ENCODE results near the gene RFC5.
"Not testable (repeated sequence)": the region's sequence is repeated elsewhere in the genome, so short reads cannot be mapped to it uniquely, and the experiment has no call there.

RFC5 gene

GRCh38 chr12:117985182-117985581 is 31.3 kb upstream of the RFC5 start:
- H3K36me3 ChIP-seq (ENCODE audit: insufficient read depth, low read depth, low read length), result no peaks in the 10 kb centered on the region
- no peaks in the 10 kb centered on the region for H3K9me3 ChIP-seq (ENCODE audit: insufficient read depth, low read depth, low read length)
- no peaks in the 10 kb centered on the region for H3K27me3 ChIP-seq (ENCODE audit: insufficient read depth, low read length)
- no peaks in the 10 kb centered on the region for H3K4me1 ChIP-seq (ENCODE audit: insufficient read depth, low read length)
- H3K9ac ChIP-seq (ENCODE audit: low read depth, low read length), result no peak overlapping the region
- no peak overlapping the region for H3K4me3 ChIP-seq (ENCODE audit: low read length)
- no peak overlapping the region for H3K27ac ChIP-seq (ENCODE audit: low read length)

- Histone ChIP-seq H3K4me1 (ENCODE audit: insufficient read depth, low read length) (no peaks in the 10 kb centered on the region), H3K9me3 (ENCODE audit: insufficient read depth, low read depth, low read length) (no peaks in the 10 kb centered on the region), H3K4me3 (ENCODE audit: low read length) (no peak overlapping the region), H3K9ac (ENCODE audit: low read depth, low read length) (no peak overlapping the region), H3K27me3 (ENCODE audit: insufficient read depth, low read length) (no peaks in the 10 kb centered on the region), H3K36me3 (ENCODE audit: insufficient read depth, low read depth, low read length) (no peaks in the 10 kb centered on the region), H3K27ac (ENCODE audit: low read length) (no peak overlapping the region)
Observed at GRCh38 chr12:117986705-117987469, 29.6 kb upstream of the RFC5 start.

- Histone ChIP-seq H3K9ac (ENCODE audit: low read depth, low read length) (no peak overlapping the region), H3K36me3 (ENCODE audit: insufficient read depth, low read depth, low read length) (no peaks in the 10 kb centered on the region)
Observed at GRCh38 chr12:117994551-117995438, 21.7 kb upstream of the RFC5 start.

GRCh38 chr12:117998719-117999118 is 17.8 kb upstream of the RFC5 start:
- H3K4me1 ChIP-seq (ENCODE audit: insufficient read depth, low read length), result no peaks in the 10 kb centered on the region
- no peaks in the 10 kb centered on the region for H3K9me3 ChIP-seq (ENCODE audit: insufficient read depth, low read depth, low read length)
- H3K9ac ChIP-seq (ENCODE audit: low read depth, low read length), result no peak overlapping the region
- H3K4me3 ChIP-seq (ENCODE audit: low read length), result no peak overlapping the region
- no peaks in the 10 kb centered on the region for H3K27me3 ChIP-seq (ENCODE audit: insufficient read depth, low read length)
- H3K27ac ChIP-seq (ENCODE audit: low read length), result no peak overlapping the region
- H3K36me3 ChIP-seq (ENCODE audit: insufficient read depth, low read depth, low read length), result no peaks in the 10 kb centered on the region

More at GRCh38 chr12:117994551-117995438, 21.7 kb upstream of the RFC5 start:
- no peaks in the 10 kb centered on the region for H3K9me3 ChIP-seq (ENCODE audit: insufficient read depth, low read depth, low read length)
- H3K4me1 ChIP-seq (ENCODE audit: insufficient read depth, low read length), result no peaks in the 10 kb centered on the region
- no peak overlapping the region for H3K27ac ChIP-seq (ENCODE audit: low read length)
- H3K27me3 ChIP-seq (ENCODE audit: insufficient read depth, low read length), result no peaks in the 10 kb centered on the region
- H3K4me3 ChIP-seq (ENCODE audit: low read length), result no peak overlapping the region

- H3K36me3 ChIP-seq (ENCODE audit: insufficient read depth, low read depth, low read length); H3K4me3 ChIP-seq (ENCODE audit: low read length); H3K4me1 ChIP-seq (ENCODE audit: insufficient read depth, low read length); H3K27me3 ChIP-seq (ENCODE audit: insufficient read depth, low read length); H3K27ac ChIP-seq (ENCODE audit: low read length); H3K9me3 ChIP-seq (ENCODE audit: insufficient read depth, low read depth, low read length); H3K9ac ChIP-seq (ENCODE audit: low read depth, low read length): not testable (repeated sequence)
Observed at GRCh38 chr12:117999806-118000205, 16.7 kb upstream of the RFC5 start.

GRCh38 chr12:118010903-118011302 is 5.6 kb upstream of the RFC5 start:
- no peaks in the 10 kb centered on the region for H3K36me3 ChIP-seq (ENCODE audit: insufficient read depth, low read depth, low read length)
- H3K9me3 ChIP-seq (ENCODE audit: insufficient read depth, low read depth, low read length), result no peaks in the 10 kb centered on the region
- no peaks in the 10 kb centered on the region for H3K27me3 ChIP-seq (ENCODE audit: insufficient read depth, low read length)
- H3K27ac ChIP-seq (ENCODE audit: low read length), result no peak overlapping the region
- no peak overlapping the region for H3K4me3 ChIP-seq (ENCODE audit: low read length)
- H3K9ac ChIP-seq (ENCODE audit: low read depth, low read length), result no peak overlapping the region
- H3K4me1 ChIP-seq (ENCODE audit: insufficient read depth, low read length), result no peaks in the 10 kb centered on the region

GRCh38 chr12:118011377-118011776 is 5.1 kb upstream of the RFC5 start:
- Histone ChIP-seq H3K4me3 (ENCODE audit: low read length) (no peak overlapping the region), H3K27me3 (ENCODE audit: insufficient read depth, low read length) (no peaks in the 10 kb centered on the region), H3K27ac (ENCODE audit: low read length) (no peak overlapping the region), H3K9me3 (ENCODE audit: insufficient read depth, low read depth, low read length) (no peaks in the 10 kb centered on the region), H3K9ac (ENCODE audit: low read depth, low read length) (no peak overlapping the region), H3K36me3 (ENCODE audit: insufficient read depth, low read depth, low read length) (no peaks in the 10 kb centered on the region), H3K4me1 (ENCODE audit: insufficient read depth, low read length) (no peaks in the 10 kb centered on the region)

GRCh38 chr12:118011961-118012360 is 4.5 kb upstream of the RFC5 start:
- H3K9me3 ChIP-seq (ENCODE audit: insufficient read depth, low read depth, low read length), result no peaks in the 10 kb centered on the region
- H3K27me3 ChIP-seq (ENCODE audit: insufficient read depth, low read length), result no peaks in the 10 kb centered on the region
- no peak overlapping the region for H3K27ac ChIP-seq (ENCODE audit: low read length)
- no peaks in the 10 kb centered on the region for H3K4me1 ChIP-seq (ENCODE audit: insufficient read depth, low read length)
- no peaks in the 10 kb centered on the region for H3K36me3 ChIP-seq (ENCODE audit: insufficient read depth, low read depth, low read length)
- H3K4me3 ChIP-seq (ENCODE audit: low read length), result no peak overlapping the region
- H3K9ac ChIP-seq (ENCODE audit: low read depth, low read length), result no peak overlapping the region

- no peaks in the 10 kb centered on the region for H3K9me3 ChIP-seq (ENCODE audit: insufficient read depth, low read depth, low read length)
- no peak overlapping the region for H3K4me3 ChIP-seq (ENCODE audit: low read length)
- H3K4me1 ChIP-seq (ENCODE audit: insufficient read depth, low read length), result no peaks in the 10 kb centered on the region; the same call in 1 of the 2 replicates
- H3K9ac ChIP-seq (ENCODE audit: low read depth, low read length), result no peak overlapping the region
- H3K36me3 ChIP-seq (ENCODE audit: insufficient read depth, low read depth, low read length), result peaks cover 5% of the 10 kb centered on the region; the same call in 1 of the 2 replicates
- no peaks in the 10 kb centered on the region for H3K27me3 ChIP-seq (ENCODE audit: insufficient read depth, low read length)
- no peak overlapping the region for H3K27ac ChIP-seq (ENCODE audit: low read length)
Observed at GRCh38 chr12:118013283-118013682, 3.2 kb upstream of the RFC5 start.

GRCh38 chr12:118015306-118015705 is 1.2 kb upstream of the RFC5 start:
- Histone ChIP-seq H3K4me1 (ENCODE audit: insufficient read depth, low read length) (no peaks in the 10 kb centered on the region; the same call in 1 of the 2 replicates), H3K9ac (ENCODE audit: low read depth, low read length) (no peak overlapping the region), H3K36me3 (ENCODE audit: insufficient read depth, low read depth, low read length) (peaks cover 23% of the 10 kb centered on the region), H3K9me3 (ENCODE audit: insufficient read depth, low read depth, low read length) (no peaks in the 10 kb centered on the region), H3K4me3 (ENCODE audit: low read length) (no peak overlapping the region), H3K27ac (ENCODE audit: low read length) (no peak overlapping the region), H3K27me3 (ENCODE audit: insufficient read depth, low read length) (no peaks in the 10 kb centered on the region)

GRCh38 chr12:118015944-118016343 is 559 bp upstream of the RFC5 start:
- Histone ChIP-seq H3K4me1 (ENCODE audit: insufficient read depth, low read length) (no peaks in the 10 kb centered on the region; the same call in 1 of the 2 replicates), H3K4me3 (ENCODE audit: low read length) (peak overlapping the region; percentile 83; the same call in 1 of the 2 replicates), H3K36me3 (ENCODE audit: insufficient read depth, low read depth, low read length) (peaks cover 29% of the 10 kb centered on the region), H3K9me3 (ENCODE audit: insufficient read depth, low read depth, low read length) (no peaks in the 10 kb centered on the region), H3K9ac (ENCODE audit: low read depth, low read length) (peak overlapping the region; percentile 16; the same call in 1 of the 2 replicates), H3K27me3 (ENCODE audit: insufficient read depth, low read length) (no peaks in the 10 kb centered on the region), H3K27ac (ENCODE audit: low read length) (no peak overlapping the region)

Measured in iPS-20b (cell line).